Lung (tissue), 12 donors: ENCODE data around the gene MR1. TPM values are rescaled to one million over a fixed set of nuclear protein-coding genes. Genes with fewer than 3 reads are reported as not detected.

Source experiments
- ATAC-seq: fragments of 200-7000 bp; cut with Tn5 transposase; one replicate; pipeline ENCODE4 v1.9.1; 2020; ENCODE audit warnings: moderate number of reproducible peaks; ENCODE audit not compliant: insufficient read depth, low FRiP score
- DNase-seq, 3 donors: peaks; one replicate each; pipeline ENCODE4 v3.0.0-alpha.2; 2013 to 2017
- H3K27ac ChIP-seq, 2 donors: one replicate each; pipeline ENCODE4 v1.5.1; 2013; ENCODE audit warnings: mild to moderate bottlenecking in 2 of 2, moderate library complexity in 2 of 2, control low read depth in 1 of 2, inconsistent platforms in 1 of 2, low read depth in 1 of 2, low read length in 1 of 2
- H3K27me3 ChIP-seq, 3 donors: one replicate each; pipeline ENCODE4 v1.5.1; 2013; ENCODE audit warnings: low read length in 2 of 3; ENCODE audit not compliant: control insufficient read depth in 3 of 3, insufficient read depth in 3 of 3
- H3K36me3 ChIP-seq, 4 donors: one replicate each; pipeline ENCODE4 v1.5.1; 2013; ENCODE audit warnings: low read length in 4 of 4, mild to moderate bottlenecking in 1 of 4, moderate library complexity in 1 of 4; ENCODE audit not compliant: control insufficient read depth in 4 of 4, insufficient read depth in 4 of 4
- H3K4me1 ChIP-seq, 5 donors: one replicate each; pipeline ENCODE4 v1.5.1; 2013; ENCODE audit warnings: low read length in 5 of 5, mild to moderate bottlenecking in 2 of 5, moderate library complexity in 1 of 5; ENCODE audit not compliant: control insufficient read depth in 5 of 5, insufficient read depth in 5 of 5
- H3K4me3 ChIP-seq: one replicate; pipeline ENCODE4 v1.5.1; 2013; ENCODE audit warnings: mild to moderate bottlenecking, control low read depth, moderate library complexity
- H3K9ac ChIP-seq, 2 donors: one replicate each; pipeline ENCODE4 v1.5.1; 2013; ENCODE audit warnings: low read length in 2 of 2, control low read depth in 1 of 2; ENCODE audit not compliant: insufficient read depth in 1 of 2
- H3K9me3 ChIP-seq, 4 donors: one replicate each; pipeline ENCODE4 v1.5.1; 2013; ENCODE audit warnings: low read length in 3 of 4, mild to moderate bottlenecking in 1 of 4, moderate library complexity in 1 of 4; ENCODE audit not compliant: control insufficient read depth in 4 of 4, insufficient read depth in 3 of 4
- WGBS, 2 donors: extraction: QIAGEN DNeasy Blood & Tissue Kit; methylation state at CpG; one replicate each; pipeline ENCODE4 v1.1.7; 2013; 5-methylcytosine and 5-hydroxymethylcytosine counted together
- polyA plus RNA-seq, 2 donors: library from polyadenylated mRNA; stranded (reverse); fragments of 200-250 nt; gene quantifications; one replicate each; pipeline ENCODE4 v1.2.1, GENCODE V29; 2013
- total RNA-seq, 2 donors: library from RNA; depleted of rRNA in 1 of 2; stranded (reverse); fragments of >200 nt in 1 of 2; gene quantifications; one replicate each; pipeline ENCODE4 v1.2.1, GENCODE V29; 2014 to 2021
- TF ChIP-seq, protein P1 (sequence below): IDR thresholded peaks from 2 replicates; pipeline ENCODE4 v1.5.1; 2012; ENCODE audit warnings: mild to moderate bottlenecking; ENCODE audit errors: control extremely low read depth, extremely low read depth
- donor health status: control.
- donor health status: control.
- donor health status: Bipolar disorder and iron deficiency.
- donor health status: healthy.
- donor health status: DM: yes; HTN: yes; CAD: no.

MR1 gene
- total and polyA plus RNA-seq, 4 donors: 8.1 to 31.0 (median 23.9) TPM

DNA sequence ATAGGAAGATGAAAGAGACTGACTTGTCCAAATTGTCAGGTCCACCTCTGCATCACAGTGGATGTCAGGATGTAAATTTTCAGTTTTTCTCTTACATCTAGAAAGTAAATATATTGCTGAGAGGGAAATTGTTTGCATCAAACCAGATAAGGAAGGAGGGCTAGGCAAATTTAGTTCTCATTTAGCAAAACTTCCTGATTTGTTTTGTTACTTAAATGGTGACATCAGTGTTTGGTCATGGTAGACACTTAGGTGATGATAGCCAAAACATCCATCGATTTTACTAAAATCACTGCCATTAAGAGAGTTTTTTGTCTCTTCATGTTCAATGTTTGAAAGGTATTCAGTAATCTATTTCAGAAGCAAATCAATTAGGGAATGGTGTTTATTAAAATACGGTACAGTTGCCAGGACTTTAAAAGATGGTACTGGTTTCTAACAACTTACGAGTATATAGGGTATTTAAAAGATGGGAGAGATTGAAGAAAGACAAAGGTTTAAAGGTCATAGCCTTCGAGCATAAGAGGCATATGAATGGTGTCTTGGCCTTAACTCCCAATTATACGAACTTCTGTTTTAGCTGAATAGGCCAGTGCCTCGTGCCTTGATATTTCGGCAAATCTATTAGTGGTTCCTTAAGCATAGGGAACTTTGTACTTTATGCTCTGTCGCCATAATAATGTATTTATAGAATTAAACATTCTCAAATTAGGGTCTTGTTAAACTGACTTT is 57.7 kb downstream of the MR1 start:
- peak overlapping the region in 1 of 2 donors; percentile 88 for H3K27ac ChIP-seq
- DNase-seq (no peak), ATAC-seq (no peak)
- H3K27me3 ChIP-seq: no peaks in the 10 kb centered on the region
- no peak overlapping the region for H3K9ac ChIP-seq
- no peak overlapping the region for H3K4me3 ChIP-seq
- peaks cover 12 to 30% (median 16%) of the 10 kb centered on the region in 5 donors for H3K4me1 ChIP-seq
- 75 to 86% methylated on average over 8 of the region's 8 CpGs for WGBS, 2 donors
- TF ChIP-seq, protein P1, sequence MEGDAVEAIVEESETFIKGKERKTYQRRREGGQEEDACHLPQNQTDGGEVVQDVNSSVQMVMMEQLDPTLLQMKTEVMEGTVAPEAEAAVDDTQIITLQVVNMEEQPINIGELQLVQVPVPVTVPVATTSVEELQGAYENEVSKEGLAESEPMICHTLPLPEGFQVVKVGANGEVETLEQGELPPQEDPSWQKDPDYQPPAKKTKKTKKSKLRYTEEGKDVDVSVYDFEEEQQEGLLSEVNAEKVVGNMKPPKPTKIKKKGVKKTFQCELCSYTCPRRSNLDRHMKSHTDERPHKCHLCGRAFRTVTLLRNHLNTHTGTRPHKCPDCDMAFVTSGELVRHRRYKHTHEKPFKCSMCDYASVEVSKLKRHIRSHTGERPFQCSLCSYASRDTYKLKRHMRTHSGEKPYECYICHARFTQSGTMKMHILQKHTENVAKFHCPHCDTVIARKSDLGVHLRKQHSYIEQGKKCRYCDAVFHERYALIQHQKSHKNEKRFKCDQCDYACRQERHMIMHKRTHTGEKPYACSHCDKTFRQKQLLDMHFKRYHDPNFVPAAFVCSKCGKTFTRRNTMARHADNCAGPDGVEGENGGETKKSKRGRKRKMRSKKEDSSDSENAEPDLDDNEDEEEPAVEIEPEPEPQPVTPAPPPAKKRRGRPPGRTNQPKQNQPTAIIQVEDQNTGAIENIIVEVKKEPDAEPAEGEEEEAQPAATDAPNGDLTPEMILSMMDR: no peak
- H3K9me3 ChIP-seq: no peaks in the 10 kb centered on the region
- H3K36me3 ChIP-seq: peaks cover 0 to 6% (median 0%) of the 10 kb centered on the region in 4 donors

- Histone ChIP-seq H3K9ac (no peak overlapping the region), H3K36me3 (peaks cover 0 to 6% (median 0%) of the 10 kb centered on the region in 4 donors), H3K27ac (no peak overlapping the region), H3K4me1 (peaks cover 15 to 33% (median 22%) of the 10 kb centered on the region in 5 donors), H3K9me3 (no peaks in the 10 kb centered on the region), H3K4me3 (no peak overlapping the region), H3K27me3 (no peaks in the 10 kb centered on the region)
- no peak for ATAC-seq
- WGBS, 2 donors: 58 to 76% methylated on average over 2 of the region's 2 CpGs
- TF ChIP-seq, protein P1: no peak
- DNase-seq: no peak
These were observed 58.3 kb downstream of the MR1 start for GRCh38 chr1:181092056-181092455.

DNA sequence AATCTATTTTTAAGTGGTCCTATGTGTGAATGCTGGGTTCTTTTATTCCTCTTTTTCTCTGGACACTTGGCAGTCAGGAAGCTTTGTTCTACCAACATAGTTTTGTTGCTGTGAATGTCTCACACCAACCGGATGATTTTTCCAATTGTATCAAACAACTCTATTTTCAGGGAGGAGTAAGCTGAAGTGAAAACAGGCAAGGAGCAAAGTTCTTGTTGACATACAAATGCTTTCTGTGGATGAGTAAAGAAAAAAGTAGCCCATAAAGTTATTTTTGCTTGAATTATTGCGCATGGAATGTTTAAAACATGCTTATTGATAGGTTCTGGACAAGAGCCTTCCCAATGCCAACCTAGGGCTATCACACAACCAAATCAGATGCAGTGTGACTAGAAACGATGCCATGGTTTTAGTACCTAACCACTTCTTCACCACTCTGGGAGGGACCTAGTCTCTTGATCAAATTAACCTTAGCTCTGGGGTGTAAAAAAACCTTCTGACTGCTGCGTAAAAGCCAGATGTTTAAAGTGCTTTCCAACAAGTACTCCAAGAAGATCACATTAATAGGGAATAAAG is 59.2 kb downstream of the MR1 start:
- Histone ChIP-seq H3K9ac (no peak overlapping the region), H3K9me3 (no peaks in the 10 kb centered on the region), H3K27ac (peak overlapping the region in 1 of 2 donors; percentile 25), H3K4me1 (peaks cover 12 to 35% (median 25%) of the 10 kb centered on the region in 5 donors), H3K27me3 (no peaks in the 10 kb centered on the region), H3K4me3 (no peak overlapping the region), H3K36me3 (peaks cover 0 to 6% (median 0%) of the 10 kb centered on the region in 4 donors)
- DNase-seq: no peak
- WGBS, 2 donors: 89 to 94% methylated on average over 4 of the region's 4 CpGs
- TF ChIP-seq, protein P1: no peak
- ATAC-seq: no peak
